BE2C (cell line): ENCODE measurements around the gene ARMCX1.

Experiments used
- DNase-seq: peaks from one replicate; pipeline ENCODE4 v3.0.0-alpha.2; 2020
- H3K27me3 ChIP-seq: fragments of 250-450 bp; sonication (Bioruptor Pico); 2 replicates; pipeline ENCODE4 v1.5.1; 2020; ENCODE audit warnings: mild to moderate bottlenecking
- H3K36me3 ChIP-seq: fragments of 250-450 bp; sonication (Bioruptor Pico); 2 replicates; pipeline ENCODE4 v1.5.1; 2020; ENCODE audit warnings: mild to moderate bottlenecking
- H3K4me1 ChIP-seq: fragments of 250-450 bp; sonication (Bioruptor Pico); 2 replicates; pipeline ENCODE4 v1.5.1; 2020
- H3K4me3 ChIP-seq: 2 replicates; pipeline ENCODE4 v1.5.1; 2011; ENCODE audit warnings: low read depth, low read length
- H3K9me3 ChIP-seq: fragments of 250-450 bp; sonication (Bioruptor Pico); 2 replicates; pipeline ENCODE4 v1.5.1; 2020
- CTCF ChIP-seq: IDR thresholded peaks from 2 replicates; pipeline ENCODE4 v1.5.1; 2012; ENCODE audit warnings: mild to moderate bottlenecking, low read depth, low read length

Gene ARMCX1

GRCh38 chrX:101602077-101602476, 51.7 kb downstream of the ARMCX1 start:
- Histone ChIP-seq H3K27me3 (peaks cover 5% of the 10 kb centered on the region; the same call in 1 of the 2 replicates), H3K9me3 (no peaks in the 10 kb centered on the region), H3K4me3 (no peak overlapping the region), H3K4me1 (no peaks in the 10 kb centered on the region), H3K36me3 (no peaks in the 10 kb centered on the region)
- no peak for TF ChIP-seq CTCF
- no peak for DNase-seq
